CD14-positive monocyte (primary cell): ENCODE results near the gene AP4M1. TPM values are rescaled to one million over a fixed set of nuclear protein-coding genes. Genes with fewer than 3 reads are reported as not detected.

Experiments
- DNase-seq, 3 donors: peaks; one replicate each; pipeline ENCODE4 v3.0.0-alpha.2; 2011 to 2022
- H2AFZ ChIP-seq: 2 replicates; pipeline ENCODE4 v1.6.0; 2012; ENCODE audit warnings: mild to moderate bottlenecking, low read depth, low read length, inconsistent platforms; ENCODE audit not compliant: insufficient read depth, poor library complexity, severe bottlenecking
- H3K27ac ChIP-seq, 2 donors: 1 replicate in 1 of 2; 2 replicates in 1 of 2; pipeline ENCODE4 v1.5.1; 2012 to 2013; ENCODE audit warnings: low read length in 2 of 2, control low read depth in 1 of 2, inconsistent platforms in 1 of 2, low read depth in 1 of 2, mild to moderate bottlenecking in 1 of 2
- H3K27me3 ChIP-seq, 2 donors: one replicate each; pipeline versions ENCODE4 v1.6.0 to v1.6.1; 2011 to 2013; ENCODE audit warnings: low read length in 2 of 2; ENCODE audit not compliant: control insufficient read depth in 2 of 2, insufficient read depth in 2 of 2
- H3K36me3 ChIP-seq, 2 donors: replicated peaks in 1 of 2; 1 replicate in 1 of 2; 2 replicates in 1 of 2; pipeline versions ENCODE4 v1.5.1 to v1.6.1; 2012 to 2013; ENCODE audit warnings: low read length in 2 of 2, control low read depth in 1 of 2, inconsistent platforms in 1 of 2, mild to moderate bottlenecking in 1 of 2; ENCODE audit not compliant: insufficient read depth in 2 of 2, control insufficient read depth in 1 of 2
- H3K4me1 ChIP-seq, 2 donors: 1 replicate in 1 of 2; 2 replicates in 1 of 2; pipeline versions ENCODE4 v1.5.1 to v1.6.1; 2012 to 2013; ENCODE audit warnings: low read length in 2 of 2, control low read depth in 1 of 2, inconsistent platforms in 1 of 2, mild to moderate bottlenecking in 1 of 2, moderate library complexity in 1 of 2; ENCODE audit not compliant: insufficient read depth in 2 of 2, control insufficient read depth in 1 of 2
- H3K4me2 ChIP-seq: replicated peaks from 2 replicates; pipeline ENCODE3; 2012; ENCODE audit warnings: low read length, moderate library complexity, mild to moderate bottlenecking; ENCODE audit not compliant: poor library complexity, severe bottlenecking; ENCODE audit errors: extremely low read depth
- H3K4me3 ChIP-seq, 3 experiments: fragments of 200-600 bp in 1 of 3; sonication (generic) in 1 of 3; replicated peaks in 1 of 3; 1 replicate in 2 of 3; 2 replicates in 1 of 3; pipeline ENCODE4 v1.5.1; 2011 to 2013; ENCODE audit warnings: low read length in 3 of 3, mild to moderate bottlenecking in 3 of 3, control low read depth in 2 of 3, low read depth in 2 of 3, inconsistent platforms in 1 of 3, moderate library complexity in 1 of 3
- H3K79me2 ChIP-seq: 2 replicates; pipeline ENCODE4 v1.6.0; 2012; ENCODE audit warnings: mild to moderate bottlenecking, control low read depth, inconsistent platforms, low read length, moderate library complexity; ENCODE audit not compliant: insufficient read depth
- H3K9ac ChIP-seq: 2 replicates; pipeline ENCODE4 v1.6.0; 2017; ENCODE audit warnings: low read length, mild to moderate bottlenecking; ENCODE audit not compliant: insufficient read depth, poor library complexity, severe bottlenecking
- H3K9me3 ChIP-seq, 2 donors: replicated peaks in 1 of 2; 1 replicate in 1 of 2; 2 replicates in 1 of 2; pipeline versions ENCODE4 v1.5.1 to v1.6.1; 2012 to 2013; ENCODE audit warnings: low read length in 2 of 2, control low read depth in 1 of 2; ENCODE audit not compliant: control insufficient read depth in 1 of 2, insufficient read depth in 1 of 2
- H4K20me1 ChIP-seq: 2 replicates; pipeline ENCODE4 v1.6.0; 2012; ENCODE audit warnings: mild to moderate bottlenecking, low read length, control low read depth, moderate library complexity; ENCODE audit not compliant: insufficient read depth
- H3K27ac Mint-ChIP-seq, 7 donors: one replicate each; pipeline ENCODE4 v1.8.0; 2020; ENCODE audit warnings: mild to moderate bottlenecking in 7 of 7, mixed read lengths in 7 of 7, moderate library complexity in 6 of 7, inconsistent platforms in 2 of 7
- H3K27me3 Mint-ChIP-seq, 3 donors: one replicate each; pipeline ENCODE4 v1.8.0; 2021 to 2022; ENCODE audit warnings: low read depth in 3 of 3, mild to moderate bottlenecking in 3 of 3, mixed read lengths in 3 of 3, moderate library complexity in 3 of 3, inconsistent platforms in 1 of 3
- H3K36me3 Mint-ChIP-seq, 2 donors: one replicate each; pipeline ENCODE4 v1.8.0; 2020; ENCODE audit warnings: mixed read lengths in 2 of 2, inconsistent platforms in 1 of 2, mild to moderate bottlenecking in 1 of 2
- H3K4me1 Mint-ChIP-seq: one replicate; pipeline ENCODE4 v1.8.0; 2020; ENCODE audit warnings: mild to moderate bottlenecking, mixed read lengths
- H3K4me3 Mint-ChIP-seq, 2 donors: one replicate each; pipeline ENCODE4 v1.8.0; 2020; ENCODE audit warnings: mild to moderate bottlenecking in 2 of 2, mixed read lengths in 2 of 2, moderate library complexity in 1 of 2
- H3K9me3 Mint-ChIP-seq, 7 donors: one replicate each; pipeline ENCODE4 v1.8.0; 2020 to 2022; ENCODE audit warnings: mixed read lengths in 7 of 7, mild to moderate bottlenecking in 6 of 7, moderate library complexity in 6 of 7, inconsistent platforms in 2 of 7
- CTCF ChIP-seq: fragments of 200-600 bp; IDR thresholded peaks from one replicate; pipeline ENCODE4 v1.8.0; 2022; ENCODE audit warnings: antibody characterized with exemption, mild to moderate bottlenecking
- WGBS: methylation state at CpG from one replicate; pipeline ENCODE4 v1.1.5; 2013; ENCODE audit warnings: missing lambda C conversion rate; ENCODE audit not compliant: insufficient coverage; 5-methylcytosine and 5-hydroxymethylcytosine counted together
- intact Hi-C, 2 donors: fragments of 100-400 bp; cut with micrococcal nuclease; formaldehyde crosslinking; loops; one replicate each; pipeline versions ENCODE4 v1.15.0 to v1.15.1; 2023
- polyA plus RNA-seq, 3 donors: library from polyadenylated mRNA; depleted of rRNA in 1 of 3; unstranded in 2 of 3; stranded (reverse) in 1 of 3; fragments of 300-500 nt in 2 of 3; fragments of >200 nt in 1 of 3; fragmentation: Illumina TruSeq in 2 of 3; gene quantifications; 1 replicate in 2 of 3; 2 replicates in 1 of 3; pipeline ENCODE4 v1.2.3, GENCODE V29; 2012 to 2021

AP4M1 gene
- polyA plus RNA-seq, 3 donors = 10.5 to 13.1 (median 12.6) TPM

GRCh38 chr7:100130608-100131453 is 29.4 kb downstream of the AP4M1 start:
- no peak overlapping the region for H3K4me3 Mint-ChIP-seq
- peaks cover 0 to 14% of the 10 kb centered on the region in 2 donors for H3K27me3 ChIP-seq
- 14% methylated on average over 24 of the region's 24 CpGs for WGBS
- no peaks in the 10 kb centered on the region for H4K20me1 ChIP-seq
- peaks cover 17 to 27% of the 10 kb centered on the region in 2 donors for H3K4me1 ChIP-seq
- no peaks in the 10 kb centered on the region for H3K36me3 ChIP-seq
- H3K9me3 Mint-ChIP-seq = peaks cover 0 to 4% (median 0%) of the 10 kb centered on the region in 7 donors
- no peak overlapping the region for H3K27ac Mint-ChIP-seq
- peaks cover 8% of the 10 kb centered on the region for H3K79me2 ChIP-seq
- H3K4me2 ChIP-seq = no peak overlapping the region
- peak overlapping the region; percentile 61 for H2AFZ ChIP-seq
- no peak overlapping the region for H3K9ac ChIP-seq
- H3K9me3 ChIP-seq = no peaks in the 10 kb centered on the region
- peak; percentile 99 for TF ChIP-seq CTCF
- H3K4me3 ChIP-seq = no peak overlapping the region
- intact Hi-C loops = loop anchor here in 1 of 2 donors (5.0 kb wide), 1 partner anchor 86 kb away; the partner anchor contains the start of gene PVRIG
- no peaks in the 10 kb centered on the region for H3K36me3 Mint-ChIP-seq
- no peak overlapping the region for H3K27ac ChIP-seq
- peaks cover 23% of the 10 kb centered on the region for H3K4me1 Mint-ChIP-seq
- H3K27me3 Mint-ChIP-seq = peaks cover 17 to 20% (median 18%) of the 10 kb centered on the region in 3 donors
- peak; percentile 44 to 63 (median 61) for DNase-seq

GRCh38 chr7:100132126-100132525 is 30.7 kb downstream of the AP4M1 start:
- H3K27ac ChIP-seq = no peak overlapping the region
- peaks cover 9 to 16% of the 10 kb centered on the region in 2 donors for H3K4me1 ChIP-seq
- H3K36me3 Mint-ChIP-seq = no peaks in the 10 kb centered on the region
- H3K4me3 ChIP-seq = no peak overlapping the region
- H3K79me2 ChIP-seq = no peaks in the 10 kb centered on the region
- 73% methylated on average over 3 of the region's 7 CpGs for WGBS
- H3K27me3 ChIP-seq = peaks cover 0 to 14% of the 10 kb centered on the region in 2 donors
- H3K27ac Mint-ChIP-seq = peak overlapping the region in 1 of 7 donors; percentile 38
- peaks cover 0 to 3% (median 0%) of the 10 kb centered on the region in 7 donors for H3K9me3 Mint-ChIP-seq
- DNase-seq = no peak
- H3K9ac ChIP-seq = no peak overlapping the region
- no peaks in the 10 kb centered on the region for H3K36me3 ChIP-seq
- no peak for TF ChIP-seq CTCF
- H4K20me1 ChIP-seq = no peaks in the 10 kb centered on the region
- H3K4me3 Mint-ChIP-seq = no peak overlapping the region
- no peak overlapping the region for H3K4me2 ChIP-seq
- no peaks in the 10 kb centered on the region for H3K9me3 ChIP-seq
- H3K27me3 Mint-ChIP-seq = peaks cover 19 to 20% (median 19%) of the 10 kb centered on the region in 3 donors
- intact Hi-C loops = loop anchor here (2.0 to 5.0 kb wide), 2 partner anchors 85 kb away; partner anchors contain the start of gene PVRIG (in 1 of the 2)
- H2AFZ ChIP-seq = no peak overlapping the region
- peaks cover 16% of the 10 kb centered on the region for H3K4me1 Mint-ChIP-seq
